ENCODE data around the gene ZBTB46.

DNA sequence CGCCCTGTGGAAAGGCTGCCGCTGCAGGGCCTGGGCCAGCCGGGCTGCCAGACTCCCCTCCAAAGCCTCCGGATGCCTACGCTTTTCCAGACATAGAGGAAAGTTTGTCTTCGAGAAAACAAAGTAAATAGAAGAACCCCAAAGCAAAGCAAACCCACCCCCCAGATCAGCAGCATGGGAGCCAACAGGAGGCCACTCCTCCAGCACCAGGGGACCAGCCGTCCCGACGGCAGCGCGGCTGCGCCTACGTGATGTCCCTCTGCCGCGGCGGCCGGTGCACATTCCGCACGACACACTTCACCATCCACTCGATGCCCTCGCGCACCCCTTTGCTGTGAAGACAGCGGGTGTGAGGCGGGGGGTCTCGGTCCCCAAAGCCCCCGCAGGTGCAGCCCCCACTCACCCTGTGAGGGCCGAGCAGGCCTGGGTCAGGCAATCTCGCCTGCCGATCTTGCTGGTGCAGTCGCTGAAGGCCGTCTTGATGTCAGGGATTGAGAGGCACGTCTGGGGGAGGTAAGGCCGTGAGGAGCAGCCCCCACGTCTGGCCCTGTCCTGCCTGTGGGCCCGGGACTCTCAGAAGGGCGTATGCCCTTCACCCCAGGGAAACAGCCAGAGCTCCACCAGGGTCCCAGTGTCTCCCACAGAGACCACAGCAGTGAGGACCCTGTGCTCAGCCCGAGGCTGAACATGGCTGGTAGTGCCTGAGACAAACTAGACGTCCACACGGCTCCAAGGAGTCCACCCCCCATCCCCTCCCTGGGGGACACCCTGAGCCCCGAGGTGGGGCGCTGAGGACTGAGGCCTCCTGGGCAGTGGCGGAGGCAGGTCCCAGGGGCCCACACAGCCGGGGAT, 130.6 kb downstream of the ZBTB46 start:
- TF ChIP-seq POLR2AphosphoS5 (IDR thresholded peaks at IDR 0.05): no peak
- no peak for TF ChIP-seq POLR2A (IDR thresholded peaks at IDR 0.05)
- TF ChIP-seq, protein P1, sequence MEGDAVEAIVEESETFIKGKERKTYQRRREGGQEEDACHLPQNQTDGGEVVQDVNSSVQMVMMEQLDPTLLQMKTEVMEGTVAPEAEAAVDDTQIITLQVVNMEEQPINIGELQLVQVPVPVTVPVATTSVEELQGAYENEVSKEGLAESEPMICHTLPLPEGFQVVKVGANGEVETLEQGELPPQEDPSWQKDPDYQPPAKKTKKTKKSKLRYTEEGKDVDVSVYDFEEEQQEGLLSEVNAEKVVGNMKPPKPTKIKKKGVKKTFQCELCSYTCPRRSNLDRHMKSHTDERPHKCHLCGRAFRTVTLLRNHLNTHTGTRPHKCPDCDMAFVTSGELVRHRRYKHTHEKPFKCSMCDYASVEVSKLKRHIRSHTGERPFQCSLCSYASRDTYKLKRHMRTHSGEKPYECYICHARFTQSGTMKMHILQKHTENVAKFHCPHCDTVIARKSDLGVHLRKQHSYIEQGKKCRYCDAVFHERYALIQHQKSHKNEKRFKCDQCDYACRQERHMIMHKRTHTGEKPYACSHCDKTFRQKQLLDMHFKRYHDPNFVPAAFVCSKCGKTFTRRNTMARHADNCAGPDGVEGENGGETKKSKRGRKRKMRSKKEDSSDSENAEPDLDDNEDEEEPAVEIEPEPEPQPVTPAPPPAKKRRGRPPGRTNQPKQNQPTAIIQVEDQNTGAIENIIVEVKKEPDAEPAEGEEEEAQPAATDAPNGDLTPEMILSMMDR (IDR thresholded peaks at IDR 0.05): no peak

Measured in prostate gland (tissue), 2 donors.